NCI-H2196 (cell line): ENCODE data around the gene GPR55.

Source experiments
- DNase-seq: peaks from one replicate; lab custom pipeline; 2025; ENCODE audit not compliant: unreplicated experiment; lab: John Stamatoyannopoulos, UW

Gene GPR55

GRCh38 chr2:230868947-230869913 lies 55.8 kb downstream of the GPR55 start:
- no peak for DNase-seq

DNA sequence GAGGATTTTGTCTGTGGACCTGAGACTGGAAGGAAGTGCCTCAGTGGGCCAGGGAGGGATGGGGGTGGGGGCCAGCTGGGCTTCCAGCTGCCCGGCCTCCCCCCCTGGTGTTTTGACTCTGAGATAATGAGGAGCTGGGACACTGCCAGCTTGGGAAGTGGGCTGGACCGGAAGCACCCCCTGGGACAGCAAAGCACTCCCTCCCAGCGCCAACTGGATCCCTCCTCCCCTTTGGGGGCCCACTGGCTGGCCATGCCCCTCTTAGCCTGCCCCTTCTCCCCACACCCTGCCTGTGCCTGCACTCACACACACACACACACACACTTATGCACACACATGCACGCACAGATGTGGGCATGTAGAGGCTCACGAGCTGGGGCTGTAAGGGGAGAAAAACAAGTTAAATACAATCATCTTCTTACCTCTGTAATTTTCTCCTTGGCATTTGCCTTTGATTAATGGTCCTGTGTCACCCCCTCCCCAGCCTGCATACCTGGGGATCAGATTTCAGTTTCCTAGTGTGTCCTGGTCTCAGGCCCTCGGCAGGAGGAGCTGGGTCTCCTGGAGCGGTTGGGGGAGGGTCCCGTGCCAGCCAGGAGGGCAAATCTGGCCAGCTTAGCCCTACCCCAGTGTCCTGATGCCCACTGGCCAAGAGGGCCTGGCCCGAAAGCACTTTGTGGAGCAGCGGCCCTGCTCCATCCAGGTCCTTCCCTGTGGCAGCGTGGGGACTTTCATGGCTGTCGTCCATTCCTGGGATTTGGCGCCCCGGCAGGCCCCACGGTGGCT lies 56.7 kb downstream of the GPR55 start:
- no peak for DNase-seq

GRCh38 chr2:230866756-230867523 lies 58.1 kb downstream of the GPR55 start:
- DNase-seq = peak; percentile 53

GRCh38 chr2:230865766-230866755 lies 59.0 kb downstream of the GPR55 start:
- no peak for DNase-seq

GRCh38 chr2:230865307-230865765 lies 59.7 kb downstream of the GPR55 start:
- DNase-seq = no peak

GRCh38 chr2:230864605-230865306 lies 60.3 kb downstream of the GPR55 start, which contains the start of gene ITM2C:
ITM2C (plus strand) TSS chr2:230864942; CDS start chr2:230865026, 84 bp downstream.
- peak; percentile 75 for DNase-seq

GRCh38 chr2:230864122-230864604 lies 60.9 kb downstream of the GPR55 start:
- no peak for DNase-seq

- DNase-seq = no peak
These were observed 61.5 kb downstream of the GPR55 start for GRCh38 chr2:230863442-230864121.

DNA sequence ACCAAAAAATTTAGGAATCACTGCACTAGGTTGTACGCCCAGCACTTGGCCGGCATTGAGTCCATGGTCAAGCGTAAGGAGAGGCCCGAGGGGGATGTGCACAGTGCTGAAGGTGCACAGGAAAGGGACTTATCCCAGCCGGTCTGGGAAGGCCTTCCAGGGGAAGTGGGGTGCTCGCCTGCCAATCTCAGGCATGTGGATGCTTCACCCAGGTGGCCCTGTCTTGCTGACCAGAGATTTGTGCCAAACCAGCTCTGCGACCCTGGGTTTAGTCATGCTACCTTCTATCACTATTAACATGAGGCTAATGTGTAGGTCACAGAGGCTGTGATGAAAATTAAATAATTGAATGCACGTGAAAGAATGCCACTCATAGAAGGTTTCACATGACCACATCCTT lies 62.0 kb downstream of the GPR55 start:
- DNase-seq = no peak

DNA sequence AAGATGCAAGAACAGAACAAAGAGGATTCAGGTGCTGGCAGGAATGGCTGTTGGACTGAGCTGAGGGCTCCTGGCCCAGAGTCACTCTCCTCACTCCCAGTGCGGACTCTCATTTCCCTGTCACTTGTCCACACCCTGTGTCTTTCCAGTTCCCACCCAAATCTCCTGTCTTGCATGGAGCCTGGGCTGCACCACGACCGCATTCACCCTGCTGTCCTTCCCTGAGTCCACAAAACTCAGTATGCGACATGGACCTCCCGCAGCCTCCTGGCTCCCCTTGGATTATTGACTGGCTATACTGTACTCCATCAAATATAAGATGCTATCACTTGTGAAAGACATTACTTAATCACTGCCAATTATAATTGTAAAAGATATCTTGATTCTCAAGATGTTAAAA lies 62.8 kb downstream of the GPR55 start:
- DNase-seq = no peak

DNA sequence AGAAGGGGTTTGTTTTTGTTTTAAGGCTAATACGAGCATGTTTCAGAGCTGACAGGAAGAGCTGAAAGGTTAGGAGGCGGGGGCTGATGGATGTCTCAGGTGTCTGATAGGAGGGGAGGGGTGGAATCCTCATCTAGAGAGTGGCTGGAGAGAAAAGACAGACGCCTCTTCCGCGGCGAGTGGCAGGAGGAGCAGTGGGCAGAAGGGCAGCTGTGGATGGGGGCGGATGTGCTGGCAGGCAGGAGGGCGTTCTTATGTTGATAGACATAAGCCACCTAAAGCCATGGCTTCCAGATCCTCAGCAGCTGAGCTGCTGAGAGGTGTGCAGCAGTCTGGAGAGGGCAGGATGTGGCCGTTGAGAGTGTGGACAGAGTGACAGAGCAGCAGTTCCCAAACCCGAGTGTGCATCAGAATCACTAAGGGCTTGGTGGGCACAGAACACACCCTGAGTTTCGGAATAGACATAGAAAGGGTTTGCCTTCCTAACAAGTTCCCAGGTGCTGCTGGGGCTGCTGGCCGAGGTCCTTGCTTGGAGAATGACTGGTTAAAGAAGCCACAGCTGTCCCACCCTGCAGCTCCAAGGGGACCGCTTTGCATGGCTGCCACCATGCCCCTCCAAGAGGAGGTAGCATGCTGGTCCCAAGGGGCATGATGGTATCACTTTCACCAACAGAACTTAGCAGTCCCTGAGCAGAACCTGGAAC lies 63.3 kb downstream of the GPR55 start:
- DNase-seq = peak; percentile 58
